NT2/D1 (cell line): ENCODE measurements around the gene CKMT1A.
"Not testable (repeated sequence)": the region's sequence is repeated elsewhere in the genome, so short reads cannot be mapped to it uniquely, and the experiment has no call there.

ENCODE experiments used
- DNase-seq: peaks from one replicate; pipeline ENCODE4 v3.0.0-alpha.2; 2011; ENCODE audit warnings: low read depth, low spot score
- H3K27me3 ChIP-seq: 2 replicates; pipeline ENCODE4 v1.6.0; 2011; ENCODE audit warnings: mild to moderate bottlenecking; ENCODE audit not compliant: insufficient read length, insufficient read depth
- H3K36me3 ChIP-seq: 2 replicates; pipeline ENCODE4 v1.6.1; 2011; ENCODE audit warnings: mild to moderate bottlenecking, low read length, mixed read lengths; ENCODE audit not compliant: insufficient read depth, insufficient read length
- H3K4me1 ChIP-seq: 2 replicates; pipeline ENCODE4 v1.5.1; 2011; ENCODE audit not compliant: insufficient read depth, insufficient read length
- H3K4me3 ChIP-seq: 2 replicates; pipeline ENCODE4 v1.5.1; 2011; ENCODE audit warnings: low read depth; ENCODE audit not compliant: insufficient read length
- H3K9ac ChIP-seq: 2 replicates; pipeline ENCODE4 v1.6.0; 2011; ENCODE audit warnings: low read depth; ENCODE audit not compliant: insufficient read length
- H3K9me3 ChIP-seq: 2 replicates; pipeline ENCODE4 v1.5.1; 2011; ENCODE audit warnings: mild to moderate bottlenecking, low read length; ENCODE audit not compliant: insufficient read depth
- SUZ12 ChIP-seq: IDR thresholded peaks from 2 replicates; pipeline ENCODE4 v1.6.1; 2011; ENCODE audit not compliant: insufficient read length, insufficient read depth; ENCODE audit errors: extremely low read depth
- YY1 ChIP-seq: IDR thresholded peaks from 2 replicates; pipeline ENCODE4 v1.6.1; 2011; ENCODE audit not compliant: insufficient read length, insufficient read depth
- ZNF274 ChIP-seq: IDR thresholded peaks from 2 replicates; pipeline ENCODE4 v1.6.1; 2011; ENCODE audit warnings: mild to moderate bottlenecking, low read depth, low read length

The CKMT1A gene

DNA sequence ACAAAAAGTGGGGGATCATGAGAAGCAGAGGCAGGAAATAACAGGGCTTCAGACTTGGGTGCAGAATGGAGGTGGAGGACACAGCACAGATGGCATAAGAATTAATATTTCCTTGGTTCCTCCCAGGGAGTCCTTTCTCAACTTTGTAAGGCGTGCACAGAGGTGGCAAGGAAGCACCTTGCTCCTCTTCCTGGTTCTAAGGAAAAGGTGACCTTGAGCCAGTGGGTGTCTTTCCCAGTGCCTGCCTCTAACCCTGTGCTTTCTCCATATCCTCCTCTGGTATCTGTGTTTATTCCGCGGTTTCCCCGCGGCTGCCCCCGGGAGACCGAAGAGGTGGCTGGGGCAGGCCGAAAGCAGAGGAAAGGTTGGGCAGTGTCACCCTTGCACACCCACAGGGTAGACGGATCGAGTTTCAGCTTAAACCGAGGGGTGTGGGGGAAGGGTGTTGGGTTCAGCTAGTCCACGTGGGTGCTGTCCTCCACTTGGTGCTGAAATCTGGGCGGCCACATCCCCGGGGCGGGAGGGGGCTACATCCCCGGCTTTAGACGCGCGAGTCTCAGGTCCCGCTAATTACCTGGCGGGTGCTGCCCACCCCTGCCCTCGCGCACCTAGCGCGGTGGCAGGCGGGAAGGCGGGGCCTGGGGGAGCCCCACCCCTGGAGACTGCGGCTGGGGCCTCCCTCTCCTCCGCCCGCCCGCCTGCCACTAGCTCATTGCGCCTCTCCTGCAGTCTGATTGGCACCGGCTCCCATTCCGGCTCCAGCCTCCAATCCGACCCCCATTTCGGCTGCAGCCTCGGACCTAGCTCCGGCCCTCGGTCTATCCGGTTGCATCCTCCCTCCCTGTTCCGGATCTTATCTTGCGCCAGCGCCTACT, at the start of gene CKMT1A:
Gene CKMT1A, plus strand, starts transcription at position 712 of the 875 bp plus-strand sequence. CDS start 192 bp downstream, outside the sequence.
- H3K4me1 ChIP-seq, H3K9me3 ChIP-seq, H3K9ac ChIP-seq, H3K4me3 ChIP-seq, H3K27me3 ChIP-seq, H3K36me3 ChIP-seq, DNase-seq: not testable (repeated sequence)

DNA sequence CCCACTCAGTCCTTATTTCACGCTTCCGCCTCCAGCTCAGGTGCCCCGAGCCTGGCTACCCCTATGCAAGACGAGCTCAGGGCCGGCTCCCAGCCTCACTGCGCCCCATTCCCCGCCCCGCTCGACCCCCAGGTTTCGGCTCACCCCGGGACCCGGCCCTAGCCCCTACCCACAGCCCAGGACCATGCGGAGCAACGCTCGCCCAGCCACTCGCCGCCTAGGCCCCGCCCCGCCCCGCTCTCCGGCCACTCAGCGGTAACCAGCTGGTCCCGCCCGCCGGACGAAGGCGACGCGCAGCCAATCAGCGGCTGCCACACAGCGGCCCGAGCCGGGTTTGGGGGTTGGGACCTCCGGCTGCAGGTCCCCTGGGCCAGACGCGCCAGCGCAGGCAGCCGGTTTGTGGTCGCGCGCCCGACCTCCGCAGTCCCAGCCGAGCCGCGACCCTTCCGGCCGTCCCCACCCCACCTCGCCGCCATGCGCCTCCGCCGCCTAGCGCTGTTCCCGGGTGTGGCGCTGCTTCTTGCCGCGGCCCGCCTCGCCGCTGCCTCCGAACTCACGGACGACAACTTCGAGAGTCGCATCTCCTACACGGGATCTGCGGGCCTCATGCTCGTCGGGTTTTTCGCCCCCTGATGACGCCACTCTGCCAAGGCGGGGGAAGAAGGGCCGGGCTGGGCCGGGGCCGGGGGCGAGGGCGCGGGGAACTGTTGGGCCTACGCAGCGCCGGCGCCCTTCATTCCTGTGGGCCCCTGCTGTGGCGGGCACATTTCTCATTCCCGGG, 44.8 kb upstream of the CKMT1A start, which contains the start of gene CATSPER2:
Gene CATSPER2, minus strand, starts transcription at position 196 of the 781 bp plus-strand sequence. CDS start 783 bp downstream, outside the sequence.
- H3K27me3 ChIP-seq = no peaks in the 10 kb centered on the region
- no peak within 1 kb of the TSS for H3K4me3 ChIP-seq
- no peak within 1 kb of the TSS for H3K9ac ChIP-seq
- DNase-seq = no peak
- peaks cover 4% of the 10 kb centered on the region for H3K36me3 ChIP-seq
- no peak for TF ChIP-seq SUZ12
- TF ChIP-seq YY1 = no peak
- no peak for TF ChIP-seq ZNF274
- no peaks in the 10 kb centered on the region for H3K4me1 ChIP-seq
- peaks cover 15% of the 10 kb centered on the region; the same call in 1 of the 2 replicates for H3K9me3 ChIP-seq

DNA sequence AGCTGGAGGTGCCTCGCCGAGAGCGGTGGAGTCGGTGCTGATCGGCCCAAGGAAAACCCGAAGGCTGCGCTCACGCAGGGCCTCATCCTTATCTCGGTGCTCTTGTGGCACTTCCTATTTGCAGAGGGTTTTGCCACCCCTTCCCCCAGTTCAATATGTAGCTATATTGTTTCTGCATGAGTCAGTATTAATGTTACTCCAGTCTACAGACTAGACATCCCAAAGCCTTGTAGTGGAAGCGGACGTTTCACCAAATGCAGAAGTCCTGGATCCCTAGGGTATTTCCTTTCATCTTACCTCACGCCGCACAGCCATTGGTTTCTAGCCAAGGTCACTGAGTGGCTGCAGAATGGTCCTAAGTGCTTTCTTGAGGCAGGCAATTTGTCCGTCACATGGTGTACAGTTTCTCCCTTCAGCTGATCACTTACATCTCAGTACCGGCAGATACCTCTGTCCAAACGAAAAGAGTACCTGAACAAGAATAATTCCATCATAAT, 44.2 kb upstream of the CKMT1A start:
- H3K27me3 ChIP-seq, H3K9ac ChIP-seq: not testable (repeated sequence)

DNA sequence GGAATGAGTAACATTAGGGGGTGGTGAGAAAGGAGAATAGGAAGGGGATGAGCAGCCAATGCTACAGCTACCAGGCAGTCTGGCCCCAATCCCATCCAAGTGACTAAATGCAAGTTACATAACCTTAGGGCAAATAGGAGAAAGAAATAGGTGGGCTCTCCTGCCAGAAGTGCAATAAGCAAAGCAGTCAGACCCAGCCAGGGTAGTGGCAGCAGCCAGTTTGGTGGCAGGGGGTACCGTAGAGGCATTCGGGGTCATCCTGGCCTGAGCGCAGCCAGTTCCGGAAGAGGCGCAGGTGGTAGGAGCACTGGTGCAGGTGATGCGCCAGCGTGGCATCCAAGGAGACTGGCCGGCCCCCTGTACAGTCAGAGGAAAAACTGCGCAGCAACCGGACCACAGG, 33.9 kb upstream of the CKMT1A start:
- H3K36me3 ChIP-seq, H3K9me3 ChIP-seq, H3K4me1 ChIP-seq, DNase-seq, H3K27me3 ChIP-seq, H3K4me3 ChIP-seq, H3K9ac ChIP-seq: not testable (repeated sequence)

More for the DNA sequence above, 44.2 kb upstream of the CKMT1A start:
- not testable (repeated sequence) for DNase-seq, H3K4me1 ChIP-seq, H3K4me3 ChIP-seq, H3K36me3 ChIP-seq
- H3K9me3 ChIP-seq = peaks cover 15% of the 10 kb centered on the region; the same call in 1 of the 2 replicates

DNA sequence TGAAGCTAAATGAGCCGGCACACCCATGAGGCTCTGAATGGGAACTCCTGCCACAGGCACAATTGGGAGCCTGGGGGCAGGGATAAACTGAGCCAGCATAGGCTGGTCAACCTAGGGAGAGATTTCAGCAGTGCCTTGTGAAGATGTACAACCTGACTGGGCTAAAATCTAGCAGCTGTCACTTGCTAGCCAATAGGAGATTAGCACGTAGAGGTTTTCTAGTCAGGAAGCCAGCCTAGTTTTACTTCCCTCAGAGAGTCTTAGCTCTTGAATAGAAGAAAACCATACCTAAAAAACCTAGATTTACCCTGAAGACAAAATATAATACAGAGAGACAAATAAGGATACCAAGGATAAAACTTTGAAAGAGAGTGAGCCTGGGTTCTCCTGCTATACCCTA, 31.4 kb upstream of the CKMT1A start:
- H3K9ac ChIP-seq, H3K36me3 ChIP-seq, H3K4me1 ChIP-seq, H3K27me3 ChIP-seq, H3K4me3 ChIP-seq, DNase-seq, H3K9me3 ChIP-seq: not testable (repeated sequence)

DNA sequence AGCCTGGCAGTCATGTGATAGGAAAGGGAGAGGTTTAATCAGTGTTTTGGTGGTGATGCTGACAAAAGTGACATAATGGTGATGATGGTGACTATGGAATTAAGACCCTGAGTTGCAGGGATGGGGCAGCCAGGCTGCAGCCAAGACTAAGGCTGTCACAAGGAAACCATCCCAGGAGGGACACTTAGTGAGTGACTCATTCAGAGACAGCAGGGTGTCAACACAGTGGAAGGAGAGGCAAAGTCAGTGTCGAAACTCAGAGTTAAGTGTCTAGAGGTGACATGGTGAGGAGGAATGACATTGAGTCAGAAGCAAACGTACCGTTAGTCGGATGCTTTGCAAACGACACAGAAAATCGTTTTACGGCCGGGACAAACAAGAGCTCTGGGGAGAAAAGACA, 30.3 kb upstream of the CKMT1A start:
- H3K9ac ChIP-seq, DNase-seq, H3K4me1 ChIP-seq, H3K9me3 ChIP-seq, H3K36me3 ChIP-seq, H3K27me3 ChIP-seq, H3K4me3 ChIP-seq: not testable (repeated sequence)

DNA sequence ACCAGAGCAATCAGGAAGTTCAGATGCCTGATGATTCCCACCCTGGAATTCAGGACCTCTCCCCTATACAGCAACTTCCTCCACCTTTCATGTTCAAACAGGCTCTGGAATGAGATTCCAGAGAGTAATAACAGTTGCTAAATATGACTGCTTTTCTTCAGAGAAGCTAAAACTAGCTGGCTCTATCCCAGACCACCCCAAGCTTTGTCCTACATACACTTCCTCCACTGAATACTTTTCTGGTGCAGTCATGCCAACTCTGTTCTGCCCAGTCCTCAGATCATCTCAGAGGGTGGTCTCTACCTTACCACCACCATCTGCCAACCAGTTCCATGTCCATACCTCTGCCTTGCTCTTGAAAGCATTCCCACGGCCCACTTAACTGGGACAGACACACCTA, 27.5 kb upstream of the CKMT1A start:
- not testable (repeated sequence) for H3K27me3 ChIP-seq, DNase-seq, H3K9ac ChIP-seq

DNA sequence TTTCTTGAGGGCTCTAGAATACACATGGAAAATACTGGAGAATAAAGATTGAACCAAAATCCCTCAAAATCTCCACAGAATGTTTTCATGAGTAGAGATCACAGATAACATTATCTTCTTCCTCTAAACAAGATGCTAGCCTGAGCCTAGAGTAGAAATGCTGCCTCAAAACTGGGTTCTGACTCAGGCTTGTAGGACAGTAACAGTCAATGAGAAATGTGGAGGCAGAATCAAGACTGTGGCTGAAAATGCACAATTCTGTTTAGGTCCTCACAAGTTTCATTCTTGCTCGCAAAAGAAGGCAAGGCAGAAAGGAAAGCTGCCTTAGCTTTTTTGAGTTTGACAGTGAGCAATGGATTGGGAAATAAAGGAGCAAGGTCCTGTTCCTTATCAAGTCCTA, 19.5 kb upstream of the CKMT1A start:
- H3K4me1 ChIP-seq, H3K9ac ChIP-seq, H3K27me3 ChIP-seq, H3K4me3 ChIP-seq, DNase-seq, H3K36me3 ChIP-seq, H3K9me3 ChIP-seq: not testable (repeated sequence)

More for the DNA sequence above, 27.5 kb upstream of the CKMT1A start:
- H3K4me3 ChIP-seq, H3K36me3 ChIP-seq, H3K9me3 ChIP-seq, H3K4me1 ChIP-seq: not testable (repeated sequence)

DNA sequence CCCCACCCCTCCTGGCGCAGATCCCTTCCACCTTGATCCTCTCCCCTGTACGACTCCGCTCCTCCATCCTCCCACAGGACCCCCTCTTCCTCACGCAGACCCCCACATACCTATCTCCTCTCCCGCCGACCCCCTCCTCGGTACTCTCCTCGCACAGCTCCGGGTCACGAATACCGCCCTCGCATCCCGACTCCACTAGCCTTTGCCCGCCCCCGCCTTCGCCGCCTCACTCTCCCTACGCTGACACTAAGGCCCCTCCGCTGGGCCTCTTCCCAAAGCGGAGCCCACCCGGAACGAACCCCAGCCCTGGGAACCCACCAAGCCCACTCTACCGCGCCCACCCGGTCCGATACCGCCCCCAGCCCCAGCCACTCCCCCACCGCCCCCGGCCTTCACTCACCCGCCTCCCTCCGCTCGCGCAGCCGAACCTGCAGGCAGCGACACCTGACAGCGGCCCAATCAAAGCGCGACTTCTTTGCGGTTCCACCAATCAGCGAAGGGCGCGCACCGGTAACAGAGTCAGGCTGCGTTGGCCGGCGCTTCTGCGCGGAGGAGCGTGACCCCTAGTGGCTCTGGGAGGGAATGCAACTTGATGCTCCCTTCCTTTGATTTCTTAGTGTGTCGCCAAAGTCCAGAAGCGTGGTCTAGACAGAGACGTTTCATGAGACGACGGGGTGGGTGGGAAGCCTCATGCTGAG, 3.9 kb upstream of the CKMT1A start:
- not testable (repeated sequence) for H3K4me1 ChIP-seq, DNase-seq, H3K4me3 ChIP-seq, H3K9ac ChIP-seq, H3K36me3 ChIP-seq, H3K27me3 ChIP-seq, H3K9me3 ChIP-seq

DNA sequence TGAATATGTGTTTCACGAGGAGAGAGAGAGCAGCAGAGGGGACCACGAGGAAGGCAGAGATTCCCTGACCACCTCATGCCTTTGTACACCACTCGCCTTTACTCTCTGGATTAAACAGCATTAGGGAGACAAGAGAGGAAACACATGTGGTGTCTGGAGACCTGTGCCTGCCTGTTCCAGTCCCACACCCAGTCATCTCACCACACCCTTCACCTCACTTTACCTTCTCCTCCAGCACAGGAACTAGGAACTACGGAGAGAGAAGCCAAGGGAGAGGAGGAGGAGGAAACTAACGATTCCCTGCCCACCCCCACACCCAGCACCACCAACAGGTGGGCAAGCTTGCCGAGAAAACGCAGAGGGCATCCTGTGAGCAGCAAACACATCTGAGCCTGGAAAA, 980 bp upstream of the CKMT1A start:
- H3K4me3 ChIP-seq, H3K9ac ChIP-seq, H3K36me3 ChIP-seq, DNase-seq, H3K9me3 ChIP-seq, H3K4me1 ChIP-seq, H3K27me3 ChIP-seq: not testable (repeated sequence)
